ENCODE measurements around the gene RAPGEF2. TPM values are rescaled to one million over a fixed set of nuclear protein-coding genes. Genes with fewer than 3 reads are reported as not detected.

The RAPGEF2 gene
- total and polyA plus RNA-seq, 10 of the 15 experiments (the other 5 are each of a cell fraction or from before 2014, with no cell fraction given), result 0.31 to 24.0 (median 2.9) TPM

- TF ChIP-seq NRF1 (conservative IDR thresholded peaks at IDR 0.05; ENCODE audit: low read depth, low read length) (no peak), RELB (IDR thresholded peaks at IDR 0.05; ENCODE audit: low read depth) (no peak), POLR2AphosphoS2 (IDR thresholded peaks at IDR 0.05; ENCODE audit: low read depth, low read length) (no peak), ZNF384 (IDR thresholded peaks at IDR 0.05; ENCODE audit: borderline replicate concordance, low read depth, low read length) (peak; percentile 39; the same call in 1 of the 2 replicates), MTA2 (IDR thresholded peaks at IDR 0.05; ENCODE audit: low read depth) (no peak), SP1 (IDR thresholded peaks at IDR 0.05; ENCODE audit: low read depth, low read length) (no peak)
Observed at GRCh38 chr4:159178151-159178546, 75.3 kb downstream of the RAPGEF2 start (continued).

- H3K4me2 ChIP-seq (ENCODE audit: control insufficient read depth, insufficient read depth), result peak overlapping the region; percentile 81
- FAIRE-seq (no peak), ATAC-seq (no peak), DNase-seq (ENCODE audit: low read depth, low spot score) (no peak)
- H3K4me1 ChIP-seq (ENCODE audit: control insufficient read depth, insufficient read depth, low read length), result peaks cover 40% of the 10 kb centered on the region
- no TSS peak for BruUV-seq (replicated peaks)
- H3K36me3 ChIP-seq (ENCODE audit: control insufficient read depth in 2 of 2, insufficient read depth in 2 of 2, low read length in 1 of 2), result no peaks in the 10 kb centered on the region
- intact Hi-C loops (cut with micrococcal nuclease; ENCODE audit: unreplicated experiment), result loop anchor here (5.0 to 10.0 kb wide), 2 partner anchors 266 to 452 kb away; no protein-coding TSS in a partner anchor
- ChIA-PET CTCF (interaction anchor here (0.8 to 4.5 kb wide), 10 partner anchors 23 to 368 kb away, joined by 3 to 54 read pairs (median 4); no protein-coding TSS in a partner anchor), POLR2A (interaction anchor here (0.6 to 0.8 kb wide), 2 partner anchors 8 to 98 kb away, joined by 4 to 5 read pairs; no protein-coding TSS in a partner anchor), SMC1A (ENCODE audit: uncharacterized antibody, unreplicated experiment) (interaction anchor here (1.2 to 6.4 kb wide), 10 partner anchors 21 to 329 kb away, joined by 3 to 69 read pairs (median 12); no protein-coding TSS in a partner anchor), RAD21 (ENCODE audit: unreplicated experiment) (interaction anchor here (0.9 to 4.1 kb wide), 12 partner anchors 8 to 508 kb away, joined by 3 to 51 read pairs (median 4); no protein-coding TSS in a partner anchor)
- 30% methylated on average over 3 of the region's 3 CpGs for WGBS (ENCODE audit: insufficient coverage, insufficient replicate concordance, low lambda C conversion rate, missing lambda C conversion rate)
- in situ Hi-C loops (cut with MboI), result loop anchor here (5.0 kb wide), 1 partner anchor 322 kb away; no protein-coding TSS in a partner anchor
- H3K79me2 ChIP-seq (ENCODE audit: control insufficient read depth, insufficient read depth, low read length), result peaks cover 68% of the 10 kb centered on the region
- H3K9me3 ChIP-seq (replicated peaks; ENCODE audit: control insufficient read depth, insufficient read depth, low read length), result no peaks in the 10 kb centered on the region
- peak overlapping the region; percentile 69 for H3K27ac ChIP-seq (ENCODE audit: control insufficient read depth, insufficient read depth)
- no peaks in the 10 kb centered on the region for H3K27me3 ChIP-seq (replicated peaks in 1 of 2; ENCODE audit: control insufficient read depth in 2 of 2, insufficient read depth in 2 of 2, low read length in 1 of 2)
- peak overlapping the region; percentile 1; the same call in 1 of the 2 replicates for H3K9ac ChIP-seq (ENCODE audit: control insufficient read depth, insufficient read depth, low read length)
- H2AFZ ChIP-seq (ENCODE audit: control insufficient read depth, low read depth, low read length), result peak overlapping the region; percentile 25
- no peaks in the 10 kb centered on the region for H4K20me1 ChIP-seq (ENCODE audit: control insufficient read depth, insufficient read depth)
- H3K4me3 ChIP-seq, result peak overlapping the region; percentile 63; the same call in 1 of the 2 replicates
- TF ChIP-seq MXI1 (IDR thresholded peaks at IDR 0.05; ENCODE audit: low read depth, low read length) (no peak), ATF2 (IDR thresholded peaks at IDR 0.05; ENCODE audit: low read length) (no peak), CHD2 (IDR thresholded peaks at IDR 0.05; ENCODE audit: borderline replicate concordance, low read depth, low read length) (no peak), SUZ12 (IDR thresholded peaks at IDR 0.05; ENCODE audit: unreplicated experiment) (no peak), BRCA1 (IDR thresholded peaks at IDR 0.05; ENCODE audit: low read depth, low read length) (no peak), CREB1 (IDR thresholded peaks at IDR 0.05; ENCODE audit: low read depth) (no peak), SIN3A (IDR thresholded peaks at IDR 0.05; ENCODE audit: low read depth, low read length) (no peak), TARDBP (IDR thresholded peaks at IDR 0.05; ENCODE audit: borderline replicate concordance) (no peak), E2F4 (IDR thresholded peaks at IDR 0.05; ENCODE audit: low read depth, low read length) (no peak), ZNF24 (IDR thresholded peaks at IDR 0.05) (no peak), NFYA (IDR thresholded peaks at IDR 0.05; ENCODE audit: borderline replicate concordance, low read depth, low read length) (no peak)
Observed at GRCh38 chr4:159178979-159179969, 76.4 kb downstream of the RAPGEF2 start.
